Activated CD4-positive, CD25-positive, alpha-beta regulatory T cell treated with anti-CD3 and anti-CD28 coated beads, Interleukin-2, amount 50 U/mL, for 16 hours (primary cell): Measurements from ENCODE around the gene CHMP1A.
"Not testable (repeated sequence)": the region's sequence is repeated elsewhere in the genome, so short reads cannot be mapped to it uniquely, and the experiment has no call there.

Experiments used
- DNase-seq: peaks from one replicate; pipeline ENCODE4 v3.0.0-alpha.2; 2020; ENCODE audit warnings: low read depth, low spot score

The CHMP1A gene

DNA sequence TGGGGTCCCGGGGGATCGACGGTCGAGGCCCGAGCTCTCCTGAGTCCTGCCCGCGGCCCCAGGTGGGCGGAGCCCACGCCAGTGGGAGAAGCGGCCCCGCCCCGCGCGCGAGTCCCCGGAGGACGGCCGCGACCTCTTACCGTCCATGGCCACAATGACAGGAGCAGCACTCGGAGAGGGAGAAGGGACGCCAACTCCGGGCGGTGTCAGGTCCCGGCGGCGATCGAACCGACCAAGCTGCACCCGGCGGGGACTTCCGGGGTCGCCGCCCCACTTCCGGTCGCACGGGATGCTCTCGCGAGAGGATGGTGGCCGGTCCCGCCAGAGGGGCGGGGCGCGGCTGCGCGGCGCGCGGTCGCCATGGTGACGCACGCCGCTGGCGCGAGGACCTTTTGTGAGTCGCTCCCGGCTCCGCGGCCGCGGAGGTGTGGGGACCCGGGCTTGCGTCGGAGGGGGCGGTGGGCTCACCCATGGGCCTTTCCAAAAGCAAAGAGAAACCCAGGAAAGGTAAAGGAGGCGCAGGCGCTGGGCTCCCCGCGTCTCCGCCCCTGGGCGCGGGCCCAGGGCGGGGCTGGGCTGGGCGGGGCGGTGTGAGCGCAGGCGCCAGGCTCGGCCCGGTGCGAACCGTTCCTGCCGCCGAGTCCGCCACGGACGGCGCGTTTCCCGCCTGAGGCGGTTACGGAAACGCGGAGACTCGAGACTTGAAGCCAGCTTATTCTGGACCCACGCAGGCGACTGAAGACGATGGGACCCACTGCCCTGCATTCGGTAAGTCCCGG lies at the start of gene CHMP1A, which contains the start of gene SPATA33:
Gene CHMP1A (minus strand): TSS at position 267 of the 779 bp plus-strand sequence. CDS start 120 bp downstream, at position 147.
Gene SPATA33 (plus strand): TSS at position 395 of the 779 bp plus-strand sequence. CDS start 76 bp downstream, at position 471.
- peak; percentile 82 for DNase-seq

DNA sequence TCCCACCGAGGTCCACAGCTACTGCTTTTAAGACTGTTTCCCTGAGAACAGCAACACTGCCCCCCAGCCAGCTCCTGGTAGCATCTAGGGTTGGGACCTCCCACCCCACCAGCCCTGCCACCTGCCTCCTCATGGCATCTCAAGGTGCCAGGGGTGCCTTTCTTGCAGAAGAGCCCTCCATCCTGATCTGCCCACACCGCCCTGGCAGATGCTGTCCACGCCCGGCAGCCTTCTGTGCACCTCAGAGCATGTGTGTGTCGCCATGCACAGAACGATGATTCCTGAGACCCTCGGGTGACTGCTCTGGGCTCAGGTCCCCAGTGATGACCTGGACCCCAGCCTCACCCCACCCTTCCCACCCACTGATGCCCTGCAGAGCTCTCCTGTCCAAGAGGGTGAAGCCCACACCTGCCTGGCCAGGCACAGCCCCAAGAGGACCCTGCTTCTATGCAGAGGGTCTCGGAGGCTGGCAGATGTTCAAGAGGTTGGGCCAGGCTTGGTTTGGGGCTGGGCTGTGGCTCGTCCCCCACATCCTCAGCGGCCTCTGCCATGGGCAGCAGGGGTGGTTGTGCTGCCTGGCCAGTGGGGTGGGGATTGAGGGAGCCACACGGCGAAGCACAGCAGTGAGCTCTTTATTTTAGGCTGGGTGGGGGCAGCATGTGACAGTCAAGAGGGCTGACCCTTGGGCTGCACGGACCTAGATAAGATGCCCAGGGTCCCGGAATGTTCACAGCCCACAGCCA lies 49.2 kb upstream of the CHMP1A start:
- DNase-seq, result no peak

DNA sequence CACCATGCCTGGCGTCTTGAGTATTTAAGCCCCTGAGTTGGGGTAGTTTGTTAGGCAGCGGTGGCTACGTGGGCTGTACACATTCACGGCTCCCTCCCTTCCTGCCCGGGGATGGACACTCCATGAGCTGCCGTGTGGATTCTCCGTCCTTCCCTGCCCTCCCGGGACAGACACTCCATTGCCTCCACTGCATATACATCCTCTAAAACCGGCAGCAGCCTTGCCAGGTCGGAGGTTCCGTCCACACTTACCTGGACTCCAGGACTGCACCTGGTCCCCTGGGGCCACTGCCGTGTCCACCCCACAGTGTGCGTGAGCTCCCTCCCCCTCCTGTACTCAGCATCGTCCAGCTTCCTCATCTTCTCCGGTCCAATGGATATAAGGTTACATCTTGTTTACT lies 47.5 kb upstream of the CHMP1A start:
- DNase-seq, result no peak

DNA sequence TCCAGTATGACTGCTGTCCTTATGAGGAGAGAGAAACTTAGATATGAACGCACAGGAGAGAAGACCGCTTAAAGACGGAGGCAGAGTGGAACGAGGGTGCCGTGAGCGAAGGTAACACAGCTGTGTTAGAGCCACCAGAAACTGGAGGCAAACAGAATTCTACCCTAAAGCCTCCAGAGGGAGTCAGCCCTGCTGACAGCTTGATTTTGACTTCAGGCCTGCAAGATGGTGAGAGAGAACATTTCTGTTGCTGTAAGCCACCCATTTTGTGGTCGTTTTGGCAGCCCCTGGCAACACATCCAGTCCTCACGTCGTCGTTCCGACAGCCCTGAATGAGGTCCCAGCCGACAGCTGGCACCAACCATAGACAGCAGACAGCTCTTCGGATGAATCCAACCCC lies 46.8 kb upstream of the CHMP1A start:
- DNase-seq, result no peak

DNA sequence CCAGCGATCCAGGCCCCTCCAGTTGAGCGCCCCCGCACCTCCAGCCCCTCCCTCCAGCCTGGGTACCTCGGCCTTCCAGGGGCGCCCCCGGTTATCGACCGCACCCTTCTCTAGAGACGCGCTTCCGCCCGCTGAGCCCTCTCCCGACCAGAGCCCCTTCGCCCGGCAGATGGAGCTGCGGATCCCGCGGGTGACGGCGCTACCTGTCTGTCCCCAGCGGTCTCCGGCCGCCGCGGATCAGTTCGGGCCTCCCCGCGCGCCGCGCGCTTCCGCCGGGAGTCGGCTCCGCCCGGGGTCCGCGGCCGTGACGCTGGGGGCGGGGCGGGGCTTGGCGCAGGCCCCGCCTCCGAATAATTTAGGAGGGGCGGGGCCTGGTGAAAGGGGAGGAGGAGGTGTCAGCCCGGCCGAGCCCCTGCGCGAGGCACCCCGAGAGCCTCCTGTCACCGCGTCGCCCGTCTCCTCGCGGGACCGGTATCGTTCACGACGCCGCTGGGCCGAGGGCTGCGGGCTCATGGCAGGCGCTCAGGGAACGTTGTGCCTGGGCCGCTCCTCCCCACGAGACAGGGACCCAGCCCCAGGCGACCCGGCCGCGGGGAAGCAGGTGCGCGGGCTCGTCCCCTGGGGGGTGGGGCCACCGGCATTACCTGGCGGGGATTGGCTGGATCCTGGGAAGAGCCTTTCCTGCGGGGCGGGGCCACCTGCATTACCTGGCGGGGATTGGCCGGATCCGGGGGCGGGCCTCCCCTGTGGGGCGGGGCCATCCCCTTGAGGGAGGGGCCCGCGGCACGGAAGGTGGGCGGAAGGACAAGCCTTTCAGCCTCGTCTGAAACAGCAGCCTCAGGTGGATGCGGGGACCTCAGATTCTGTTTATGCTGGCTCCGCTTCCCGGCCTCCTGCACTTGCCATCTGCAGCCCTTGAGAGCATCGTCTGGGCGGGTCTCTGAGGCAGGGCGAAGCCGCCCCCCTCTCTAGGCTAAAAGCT lies 44.2 kb upstream of the CHMP1A start, which contains the start of gene SPATA2L:
Gene SPATA2L (minus strand): TSS at position 281 of the 982 bp plus-strand sequence. CDS start 473 bp downstream, outside the sequence.
- peak; percentile 97 for DNase-seq

DNA sequence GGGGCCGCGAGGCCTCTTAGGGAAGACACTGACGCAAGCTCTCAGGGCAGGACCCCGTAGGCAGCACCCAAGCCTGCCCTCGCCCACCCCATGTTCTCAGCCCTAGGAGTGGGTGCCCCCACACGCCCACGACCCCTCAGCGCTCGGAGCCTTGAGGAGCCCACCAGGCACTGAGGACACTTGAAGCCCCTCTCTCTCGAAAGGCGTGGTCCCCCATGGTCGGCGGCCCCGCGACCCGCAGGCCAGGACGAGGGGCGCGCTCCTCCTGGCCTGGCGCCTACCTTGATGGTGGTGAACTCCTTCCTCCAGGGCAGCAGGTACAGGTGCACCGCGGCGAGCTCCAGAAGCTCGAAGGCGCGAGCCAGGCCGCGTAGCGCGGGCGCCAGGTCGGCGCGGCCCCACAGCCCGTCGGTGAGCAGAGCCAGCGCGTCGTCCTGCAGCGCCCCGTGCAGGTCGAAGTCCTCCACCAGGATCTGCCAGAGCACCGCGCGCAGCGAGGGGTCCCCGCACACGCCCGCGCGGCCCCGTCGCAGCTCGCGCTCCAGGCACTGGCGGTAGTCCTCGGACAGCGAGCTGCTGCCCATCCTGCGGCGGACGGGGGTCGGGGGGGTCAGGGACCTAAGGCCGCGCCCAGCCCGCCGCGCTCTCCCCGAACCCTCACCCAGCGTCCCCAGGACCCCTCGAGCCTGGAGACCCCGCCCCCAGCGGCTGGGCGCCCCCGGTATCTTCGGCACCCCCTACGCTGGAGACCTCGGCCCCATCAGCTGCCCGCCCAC lies 43.3 kb upstream of the CHMP1A start:
- DNase-seq, result no peak

DNA sequence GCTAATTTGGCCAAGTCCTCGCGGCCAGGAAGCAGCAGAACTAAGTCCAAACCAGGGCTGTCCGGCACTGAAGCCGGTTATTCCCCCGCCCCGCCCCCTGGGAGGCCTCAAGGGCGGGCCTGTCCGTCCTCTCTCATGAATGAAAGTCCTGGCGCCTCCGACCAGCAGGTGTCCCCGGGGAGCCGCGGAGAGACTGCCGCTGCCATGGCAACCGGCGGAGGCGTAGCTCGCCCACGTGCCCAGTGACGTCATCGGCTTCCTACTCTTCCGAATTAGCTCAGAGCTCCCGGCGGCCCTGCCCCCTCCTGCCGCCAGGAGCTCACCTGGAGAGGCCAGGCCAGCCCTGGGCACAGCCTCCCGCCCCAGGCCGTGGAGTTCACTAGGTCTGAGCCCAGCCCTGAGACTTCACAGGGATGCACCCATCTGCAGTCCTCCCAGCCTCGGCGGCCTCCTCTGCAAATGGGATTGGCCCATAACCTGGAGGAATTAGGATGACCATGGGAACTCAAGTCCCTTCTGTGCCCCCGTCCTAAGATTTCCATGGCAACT lies 42.7 kb upstream of the CHMP1A start:
- DNase-seq, result peak; percentile 91

DNA sequence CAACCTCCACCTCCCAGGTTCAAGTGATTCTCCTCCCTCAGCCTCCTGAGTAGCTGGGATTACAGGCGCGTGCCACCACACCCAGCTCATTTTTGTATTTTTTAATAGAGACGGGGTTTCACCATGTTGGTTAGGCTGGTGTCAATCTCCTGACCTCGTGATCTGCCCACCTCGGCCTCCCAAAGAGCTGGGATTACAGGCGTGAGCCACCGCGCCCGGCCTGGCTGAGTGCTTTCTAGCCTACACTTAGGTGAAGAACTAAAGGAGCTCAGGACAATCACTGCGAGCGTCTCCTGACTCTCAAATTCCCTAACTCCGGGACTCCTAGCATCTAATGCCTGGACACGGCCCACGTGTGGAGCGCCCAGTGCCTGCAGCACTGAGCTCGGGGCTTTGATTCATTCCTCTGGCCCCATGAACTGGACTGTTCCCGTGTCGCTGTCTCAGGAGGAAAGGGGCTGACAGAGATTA lies 42.2 kb upstream of the CHMP1A start:
- DNase-seq, result not testable (repeated sequence)

DNA sequence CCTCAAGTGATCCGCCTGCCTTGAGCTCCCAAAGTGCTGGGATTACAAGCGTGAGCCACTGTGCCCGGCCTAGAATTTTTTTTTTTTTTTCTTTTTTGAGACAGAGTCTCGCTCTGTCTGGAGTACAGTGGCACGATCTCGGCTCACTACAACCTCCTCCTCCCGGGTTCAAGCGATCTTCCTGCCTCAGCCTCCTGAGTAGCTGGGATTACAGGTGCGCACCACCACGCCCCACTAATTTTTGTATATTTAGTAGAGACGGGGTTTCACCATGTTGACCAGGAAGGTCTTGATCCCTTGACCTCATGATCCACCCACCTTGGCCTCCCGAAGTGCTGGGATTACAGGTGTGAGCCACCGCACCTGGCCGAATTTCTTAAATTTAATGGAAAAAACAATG lies 41.2 kb upstream of the CHMP1A start:
- DNase-seq, result not testable (repeated sequence)

DNA sequence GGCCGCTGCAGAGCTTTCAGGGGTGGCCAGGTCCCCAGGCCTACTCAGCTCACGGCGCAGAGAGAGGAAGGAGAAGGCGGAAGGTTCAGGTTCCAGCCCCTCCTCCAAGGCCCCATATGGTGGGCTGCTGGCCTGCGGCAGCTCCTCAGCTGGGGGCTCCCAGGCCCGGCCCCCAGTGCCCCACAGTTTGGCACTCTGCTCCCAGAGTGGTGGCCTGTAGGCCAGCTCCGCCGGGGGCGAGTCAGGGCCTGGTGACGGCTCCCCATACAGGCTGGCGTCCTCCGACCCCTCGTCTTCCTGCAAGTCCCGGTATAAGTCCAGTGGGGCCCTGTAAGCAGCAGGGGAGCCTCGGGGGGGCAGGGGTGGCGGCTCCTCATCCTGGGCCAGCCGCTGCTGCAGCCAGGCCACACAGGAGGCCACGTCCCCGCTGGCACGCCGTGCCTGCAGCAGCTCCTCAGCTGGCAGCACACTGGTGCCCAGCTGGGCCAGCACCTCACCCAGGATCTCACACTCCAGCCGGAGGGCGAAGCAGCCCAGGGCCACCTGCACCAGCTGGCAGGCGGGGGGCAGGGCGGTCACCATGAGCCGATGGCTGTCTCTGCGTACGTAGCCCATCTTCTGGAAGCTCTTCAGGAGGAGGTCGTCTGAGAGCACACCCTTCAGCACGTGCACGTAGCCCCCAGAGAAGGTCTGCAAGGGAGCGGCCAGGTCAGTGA lies 40.3 kb upstream of the CHMP1A start:
- no peak for DNase-seq

DNA sequence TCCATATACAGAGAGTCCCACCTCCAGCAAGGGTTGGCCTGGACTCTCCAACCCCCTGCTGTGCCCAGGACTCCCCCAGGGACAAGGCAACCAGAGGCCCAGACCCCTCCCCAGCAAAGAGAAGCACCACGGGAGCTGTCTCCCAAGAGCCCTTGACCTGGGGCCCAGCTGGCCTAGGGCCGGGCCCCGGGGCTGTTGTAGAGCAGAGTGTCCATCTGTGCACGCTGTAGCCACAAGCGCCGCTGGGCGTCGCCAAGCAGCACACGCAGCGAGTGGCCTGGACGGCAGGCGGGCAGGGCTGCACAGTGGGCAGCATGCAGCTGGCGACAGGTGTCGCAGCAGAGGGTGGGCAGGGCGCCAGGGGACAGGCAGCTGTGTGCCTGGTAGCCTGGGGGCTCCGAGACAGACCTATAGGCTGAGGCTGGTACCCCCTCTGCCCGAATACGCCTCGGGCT lies 39.7 kb upstream of the CHMP1A start:
- no peak for DNase-seq

DNA sequence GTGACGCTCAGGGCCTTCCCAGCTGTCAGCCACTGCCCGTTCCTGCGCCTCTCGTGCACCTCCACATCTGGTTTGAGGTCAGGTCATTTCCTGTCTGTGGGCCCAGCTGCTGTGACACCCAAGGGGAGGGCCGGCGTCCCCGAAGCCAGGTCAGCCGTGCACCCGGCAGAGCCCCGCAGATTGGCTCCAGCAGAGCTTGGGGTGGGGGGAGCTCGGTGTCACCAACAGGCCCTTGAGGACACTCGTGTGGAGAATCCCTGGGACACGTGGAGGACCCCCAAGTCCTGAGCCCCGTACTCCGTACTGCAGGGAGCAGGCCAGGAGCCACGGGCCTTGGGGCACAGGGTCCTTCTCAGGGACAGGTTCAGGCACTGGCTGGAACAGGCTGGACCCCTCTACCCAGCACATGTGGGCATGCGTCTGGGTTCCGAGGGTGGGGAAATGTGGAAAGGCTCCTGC lies 39.2 kb upstream of the CHMP1A start:
- no peak for DNase-seq

DNA sequence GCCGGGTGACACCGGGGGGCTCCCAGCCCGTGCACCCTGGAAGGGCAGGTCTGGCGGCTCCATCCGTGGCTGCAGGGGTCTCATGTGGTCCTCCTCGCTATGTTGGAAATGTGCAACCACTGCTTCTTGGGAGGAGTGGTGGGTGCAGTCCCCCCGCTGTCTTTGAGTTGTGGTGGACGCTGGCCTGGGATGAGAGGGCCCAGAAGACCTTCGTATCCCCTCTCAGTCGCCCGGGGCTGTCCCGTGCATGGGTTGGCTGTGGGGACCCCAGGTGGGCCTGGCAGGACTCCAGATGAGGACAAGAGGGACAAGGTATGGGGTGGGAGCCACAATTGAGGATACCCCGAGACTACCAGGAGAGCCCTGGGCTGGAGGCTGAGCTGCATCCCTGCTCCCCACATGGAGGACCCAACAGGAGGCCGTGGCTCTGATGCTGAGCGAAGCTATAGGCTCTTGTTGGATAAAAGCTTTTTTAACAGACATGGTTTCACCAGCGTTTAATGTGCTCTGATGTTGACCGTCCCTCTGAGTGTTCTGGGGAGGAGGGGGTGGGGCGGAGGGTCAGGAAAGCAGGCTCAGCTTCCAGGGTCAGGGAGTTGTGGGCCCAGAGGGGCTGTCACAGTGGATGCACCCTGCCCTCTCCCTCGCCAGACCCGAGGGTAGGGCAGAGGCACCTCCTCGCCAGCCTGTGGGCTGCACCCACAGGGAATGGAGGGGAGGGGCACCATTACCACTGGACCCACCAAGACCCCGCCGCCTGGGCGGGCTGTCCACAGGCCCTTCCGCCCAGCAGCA lies 38.6 kb upstream of the CHMP1A start:
- DNase-seq, result no peak

DNA sequence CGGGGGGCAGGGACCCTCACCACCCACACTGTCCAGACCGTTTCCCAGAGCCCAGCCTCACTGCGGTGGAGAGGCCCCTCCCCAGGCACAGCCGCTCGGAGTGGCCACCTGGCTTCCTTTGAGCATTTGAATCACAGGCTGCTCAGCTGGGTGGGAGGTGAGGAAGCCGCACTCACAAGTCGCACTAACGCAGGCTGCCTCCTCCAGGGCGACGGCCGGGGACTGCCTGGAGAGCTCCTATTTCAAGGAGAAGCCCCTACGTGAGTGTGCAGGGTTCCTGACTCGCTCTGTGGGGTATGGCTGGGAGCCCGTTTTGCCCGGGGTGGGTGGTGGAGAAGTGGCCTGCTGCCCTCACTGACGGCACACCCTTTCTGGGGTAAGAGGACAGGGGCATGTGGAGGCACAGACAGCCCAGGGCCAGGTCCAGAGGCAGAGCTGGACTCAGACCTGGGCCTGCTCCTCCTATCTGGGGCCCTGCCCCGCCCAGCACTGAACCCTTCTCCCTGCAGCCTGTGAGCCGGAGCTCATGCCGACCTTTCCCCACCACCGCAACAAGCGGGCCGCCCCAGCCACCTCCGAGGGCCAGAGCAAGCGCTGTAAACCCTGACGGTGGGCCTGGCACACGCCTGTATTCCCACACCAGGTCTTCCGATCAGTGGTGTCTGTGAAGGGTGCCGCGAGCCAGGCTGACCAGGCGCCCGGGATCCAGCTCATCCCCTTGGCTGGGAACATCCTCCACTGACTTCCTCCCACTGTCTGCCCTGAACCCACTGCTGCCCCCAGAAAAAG lies 37.8 kb upstream of the CHMP1A start:
- no peak for DNase-seq

DNA sequence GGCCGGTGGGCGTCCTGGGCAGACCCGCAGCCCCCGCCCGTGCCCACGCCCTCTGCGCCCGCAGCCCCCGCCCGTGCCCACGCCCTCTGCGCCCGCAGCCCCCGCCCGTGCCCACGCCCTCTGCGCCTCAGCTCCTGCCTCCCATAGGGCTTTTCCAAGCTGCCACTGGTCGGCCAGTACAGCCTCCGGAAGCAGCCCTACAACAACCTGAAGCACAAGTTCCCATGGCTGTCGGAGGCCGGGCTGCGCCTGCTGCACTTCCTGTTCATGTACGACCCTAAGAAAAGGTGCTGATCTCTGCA lies 37.2 kb upstream of the CHMP1A start:
- DNase-seq, result not testable (repeated sequence)

DNA sequence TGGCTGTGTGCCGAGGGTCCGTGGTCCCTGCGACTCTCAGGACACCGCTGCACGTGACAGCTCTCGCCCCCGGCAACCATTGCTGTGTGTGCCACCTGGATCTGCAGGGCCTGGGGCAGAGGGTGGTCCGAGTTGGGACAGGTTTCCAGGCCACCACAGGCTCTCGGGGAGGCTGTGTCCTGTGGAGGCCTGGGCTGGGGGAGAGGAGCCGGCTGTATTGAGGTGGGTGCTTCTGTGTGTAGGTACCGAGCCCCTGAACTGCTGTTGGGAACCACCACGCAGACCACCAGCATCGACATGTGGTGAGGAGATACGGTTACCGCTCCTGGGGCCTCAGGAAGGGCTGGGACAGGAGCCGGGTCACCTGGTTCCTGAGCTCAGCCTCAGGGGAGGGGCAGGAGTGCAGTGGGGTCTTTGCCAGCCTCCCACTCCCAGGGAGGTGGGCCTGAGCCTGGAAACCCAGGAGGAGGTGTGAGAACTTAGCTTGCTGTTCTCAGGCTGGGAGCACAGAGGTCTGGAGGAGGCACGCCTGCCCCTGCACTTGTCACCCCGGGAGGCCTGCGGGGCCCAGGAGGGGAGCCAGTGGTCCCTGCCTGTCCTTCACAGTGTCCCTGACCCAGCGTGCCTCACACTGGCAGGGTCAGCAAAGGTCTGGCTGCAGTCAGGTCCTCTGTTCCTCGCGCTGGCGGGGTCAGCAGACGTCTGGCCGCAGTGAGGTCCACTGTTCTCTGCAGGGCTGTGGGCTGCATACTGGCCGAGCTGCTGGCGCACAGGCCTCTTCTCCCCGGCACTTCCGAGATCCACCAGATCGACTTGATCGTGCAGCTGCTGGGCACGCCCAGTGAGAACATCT lies 36.6 kb upstream of the CHMP1A start:
- DNase-seq, result no peak

DNA sequence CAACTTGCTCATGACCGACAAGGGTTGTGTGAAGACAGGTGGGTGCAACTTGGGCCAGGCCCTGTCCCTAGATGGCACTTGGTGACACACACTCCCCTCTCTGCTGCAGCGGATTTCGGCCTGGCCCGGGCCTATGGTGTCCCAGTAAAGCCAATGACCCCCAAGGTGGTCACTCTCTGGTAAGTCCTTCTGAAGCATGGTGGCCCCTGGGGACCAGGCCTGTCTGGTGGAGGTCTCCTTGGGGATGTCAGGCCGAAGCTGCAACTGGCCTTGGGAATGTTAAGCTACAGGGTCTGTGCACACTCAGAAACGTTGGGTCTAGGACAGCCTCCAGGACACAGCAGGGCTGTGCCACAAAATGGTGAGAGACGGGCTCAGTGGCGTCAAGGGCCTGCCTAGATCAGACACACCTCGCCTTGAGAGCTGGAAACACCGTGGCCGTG lies 35.8 kb upstream of the CHMP1A start:
- DNase-seq, result no peak
